Effector memory CD4-positive, alpha-beta T cell (primary cell): ENCODE measurements around the gene CLCA2.
A peak's percentile ranks its signal among the peaks of the same experiment; 100 is the strongest.

ENCODE experiments used
- DNase-seq, 3 donors: peaks; one replicate each; pipeline ENCODE4 v3.0.0-alpha.2; 2020
- H3K27ac ChIP-seq: 2 replicates; pipeline ENCODE4 v1.7.0; 2013; ENCODE audit warnings: mild to moderate bottlenecking, low read length, moderate library complexity; ENCODE audit not compliant: insufficient read depth, poor library complexity, severe bottlenecking
- H3K27me3 ChIP-seq: replicated peaks from 2 replicates; pipeline ENCODE4 v1.7.0; 2013; ENCODE audit warnings: mild to moderate bottlenecking, low read length; ENCODE audit not compliant: insufficient read depth, control insufficient read depth, poor library complexity, severe bottlenecking
- H3K36me3 ChIP-seq: 2 replicates; pipeline ENCODE4 v1.7.0; 2013; ENCODE audit warnings: mild to moderate bottlenecking, low read length, moderate library complexity; ENCODE audit not compliant: control insufficient read depth, insufficient read depth
- H3K4me1 ChIP-seq: 2 replicates; pipeline ENCODE4 v1.7.0; 2013; ENCODE audit warnings: low read length, mild to moderate bottlenecking; ENCODE audit not compliant: control insufficient read depth, insufficient read depth, poor library complexity, severe bottlenecking
- H3K4me3 ChIP-seq: 2 replicates; pipeline ENCODE4 v1.7.0; 2013; ENCODE audit warnings: low read length, low read depth, mild to moderate bottlenecking; ENCODE audit not compliant: insufficient read depth, poor library complexity, severe bottlenecking
- H3K9me3 ChIP-seq: 2 replicates; pipeline ENCODE4 v1.7.0; 2013; ENCODE audit warnings: mild to moderate bottlenecking, low read length, moderate library complexity; ENCODE audit not compliant: control insufficient read depth

Gene CLCA2

GRCh38 chr1:86394416-86394815 is 29.6 kb upstream of the CLCA2 start:
- Histone ChIP-seq H3K4me1 (peaks cover 27% of the 10 kb centered on the region), H3K27me3 (no peaks in the 10 kb centered on the region), H3K36me3 (no peaks in the 10 kb centered on the region), H3K4me3 (no peak overlapping the region), H3K27ac (no peak overlapping the region), H3K9me3 (no peaks in the 10 kb centered on the region)
- DNase-seq, result no peak

DNA sequence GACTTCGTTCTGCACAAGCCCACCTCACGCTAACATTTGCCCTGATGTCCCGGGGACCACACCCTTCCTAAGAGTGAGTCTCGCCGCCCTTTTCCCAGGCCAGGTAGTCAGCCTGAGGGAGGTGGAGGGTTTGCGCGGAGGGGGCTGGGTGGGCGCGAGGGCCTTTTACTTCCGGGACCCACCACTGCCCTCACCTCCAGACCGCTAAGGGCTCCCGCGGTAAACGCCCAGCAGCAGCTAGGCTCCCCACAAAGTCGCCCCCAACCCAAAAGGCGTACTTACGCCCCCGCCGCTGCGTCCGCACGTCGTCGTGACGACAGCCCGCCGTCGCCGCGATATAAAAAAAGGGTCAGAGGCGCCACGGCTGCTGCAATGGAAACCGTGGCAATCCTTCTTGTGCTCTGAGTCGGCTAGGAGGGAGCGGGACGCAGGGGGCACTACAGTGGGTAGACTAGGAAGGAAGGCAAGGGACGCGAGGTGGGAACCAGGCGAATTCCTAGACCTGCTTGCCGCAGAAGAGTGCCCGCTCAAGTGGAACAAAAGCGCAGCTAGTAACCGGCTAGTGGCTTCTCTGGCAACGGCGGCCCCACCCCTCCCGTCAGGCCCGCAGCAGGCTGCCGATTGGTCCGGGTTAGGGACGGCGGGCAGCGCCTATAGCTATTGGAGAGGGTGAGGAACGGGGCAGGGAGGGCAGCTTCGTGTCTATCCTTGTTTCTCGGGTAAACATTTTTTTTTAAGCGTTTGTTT is 28.0 kb upstream of the CLCA2 start, which contains the start of gene ODF2L:
Gene ODF2L (minus strand): TSS at position 573 of the 747 bp plus-strand sequence. CDS start 9,296 bp downstream, outside the sequence.
- DNase-seq, result peak; percentile 79 to 86 (median 83)

DNA sequence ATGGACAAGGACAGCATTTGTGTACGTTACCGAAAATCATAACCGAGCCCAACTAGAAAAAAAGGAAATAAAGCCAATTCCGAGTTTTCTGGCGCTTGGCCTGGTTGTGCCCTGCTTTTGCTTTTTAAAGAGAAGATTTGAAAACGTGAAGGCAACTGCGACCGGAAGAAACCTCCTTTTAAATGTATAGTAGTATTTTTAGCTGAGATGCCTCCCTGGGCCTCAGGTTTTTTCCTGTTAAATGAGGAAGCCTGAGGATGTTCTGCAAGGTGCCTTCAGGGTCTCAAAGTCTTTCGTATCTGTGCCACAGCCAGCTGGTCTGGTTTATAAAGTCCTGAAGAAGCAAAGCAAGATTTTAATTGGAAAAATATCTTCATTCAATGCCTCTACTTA is 27.5 kb upstream of the CLCA2 start:
- H3K4me3 ChIP-seq, result peak overlapping the region; percentile 80
- H3K27ac ChIP-seq, result peak overlapping the region; percentile 78
- H3K9me3 ChIP-seq, result no peaks in the 10 kb centered on the region
- H3K27me3 ChIP-seq, result no peaks in the 10 kb centered on the region
- peaks cover 27% of the 10 kb centered on the region for H3K4me1 ChIP-seq
- no peaks in the 10 kb centered on the region for H3K36me3 ChIP-seq
- peak in 1 of 3 donors; percentile 14 for DNase-seq

More for the DNA sequence above, 28.0 kb upstream of the CLCA2 start, which contains the start of gene ODF2L:
- Histone ChIP-seq H3K36me3 (no peaks in the 10 kb centered on the region), H3K27ac (peak within 1 kb of the TSS; percentile 78), H3K9me3 (no peaks in the 10 kb centered on the region), H3K27me3 (no peaks in the 10 kb centered on the region), H3K4me3 (peak within 1 kb of the TSS; percentile 80), H3K4me1 (peaks cover 27% of the 10 kb centered on the region)

- no peak for DNase-seq
- Histone ChIP-seq H3K9me3 (no peaks in the 10 kb centered on the region), H3K4me1 (no peaks in the 10 kb centered on the region), H3K27me3 (no peaks in the 10 kb centered on the region), H3K4me3 (no peak overlapping the region), H3K27ac (no peak overlapping the region), H3K36me3 (no peaks in the 10 kb centered on the region)
These were observed 14.5 kb upstream of the CLCA2 start for GRCh38 chr1:86409416-86410021.

GRCh38 chr1:86410879-86411278 is 13.1 kb upstream of the CLCA2 start:
- H3K27ac ChIP-seq, result no peak overlapping the region
- H3K36me3 ChIP-seq, result no peaks in the 10 kb centered on the region
- no peak for DNase-seq
- H3K4me3 ChIP-seq, result no peak overlapping the region
- no peaks in the 10 kb centered on the region for H3K4me1 ChIP-seq
- no peaks in the 10 kb centered on the region for H3K27me3 ChIP-seq
- no peaks in the 10 kb centered on the region for H3K9me3 ChIP-seq

DNA sequence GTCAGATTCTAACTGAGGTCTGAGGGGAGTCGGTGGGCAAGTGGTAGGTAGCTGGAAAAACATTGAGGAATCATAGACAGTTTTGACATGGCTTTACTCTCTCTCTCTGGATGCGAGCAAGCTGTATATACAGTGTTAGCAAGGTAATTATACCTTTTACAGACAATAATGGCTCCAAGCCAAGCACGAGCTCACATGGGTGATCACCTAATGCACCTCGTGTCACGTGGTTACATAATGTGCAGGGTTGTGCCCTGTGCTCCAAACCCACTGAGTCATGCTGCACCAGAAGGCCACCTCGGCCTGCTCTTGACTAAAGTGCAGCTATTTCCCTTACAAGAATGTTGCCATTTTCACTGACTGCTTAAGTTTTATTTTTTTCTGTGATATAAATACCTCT is 7.6 kb upstream of the CLCA2 start:
- H3K36me3 ChIP-seq, result no peaks in the 10 kb centered on the region
- no peak overlapping the region for H3K27ac ChIP-seq
- H3K4me3 ChIP-seq, result no peak overlapping the region
- H3K4me1 ChIP-seq, result no peaks in the 10 kb centered on the region
- no peaks in the 10 kb centered on the region for H3K9me3 ChIP-seq
- DNase-seq, result no peak
- H3K27me3 ChIP-seq, result no peaks in the 10 kb centered on the region

GRCh38 chr1:86419277-86419903 is 4.6 kb upstream of the CLCA2 start:
- Histone ChIP-seq H3K4me3 (no peak overlapping the region), H3K36me3 (no peaks in the 10 kb centered on the region), H3K27me3 (no peaks in the 10 kb centered on the region), H3K4me1 (no peaks in the 10 kb centered on the region), H3K9me3 (no peaks in the 10 kb centered on the region), H3K27ac (no peak overlapping the region)
- no peak for DNase-seq

DNA sequence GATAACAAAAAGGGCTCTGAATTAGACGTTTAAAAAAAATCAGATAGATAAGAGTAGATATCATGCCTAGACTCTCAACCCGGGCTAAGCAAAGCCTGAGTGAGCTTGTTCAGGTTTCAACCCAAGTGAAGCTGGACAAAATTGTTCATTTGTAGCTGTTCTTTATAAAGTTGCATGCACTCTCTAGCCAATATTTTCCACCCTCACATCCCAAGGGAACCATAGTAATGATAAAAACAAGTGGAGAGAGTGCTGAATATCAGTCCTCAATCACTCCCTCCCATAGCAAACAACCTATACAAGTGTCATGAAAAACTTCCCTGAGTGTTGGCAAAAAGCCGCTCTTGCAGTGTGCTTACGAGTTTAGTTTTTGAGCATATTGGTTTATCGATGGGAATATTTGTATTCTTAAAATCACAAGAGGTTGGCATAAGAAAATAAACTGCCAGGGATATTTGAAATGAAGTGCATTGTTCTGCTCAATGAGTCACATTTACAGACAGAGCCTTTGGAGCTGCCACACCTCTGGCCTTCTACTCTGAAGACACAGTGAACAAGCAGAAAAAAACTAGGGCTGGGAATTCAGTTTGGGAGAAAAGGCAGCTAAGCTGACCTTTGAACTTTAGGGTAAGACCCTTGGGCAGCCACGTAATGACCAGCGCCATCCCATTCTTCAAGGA is 2.2 kb upstream of the CLCA2 start:
- Histone ChIP-seq H3K36me3 (no peaks in the 10 kb centered on the region), H3K4me1 (no peaks in the 10 kb centered on the region), H3K27me3 (no peaks in the 10 kb centered on the region), H3K9me3 (no peaks in the 10 kb centered on the region), H3K27ac (no peak overlapping the region), H3K4me3 (no peak overlapping the region)
- DNase-seq, result no peak

DNA sequence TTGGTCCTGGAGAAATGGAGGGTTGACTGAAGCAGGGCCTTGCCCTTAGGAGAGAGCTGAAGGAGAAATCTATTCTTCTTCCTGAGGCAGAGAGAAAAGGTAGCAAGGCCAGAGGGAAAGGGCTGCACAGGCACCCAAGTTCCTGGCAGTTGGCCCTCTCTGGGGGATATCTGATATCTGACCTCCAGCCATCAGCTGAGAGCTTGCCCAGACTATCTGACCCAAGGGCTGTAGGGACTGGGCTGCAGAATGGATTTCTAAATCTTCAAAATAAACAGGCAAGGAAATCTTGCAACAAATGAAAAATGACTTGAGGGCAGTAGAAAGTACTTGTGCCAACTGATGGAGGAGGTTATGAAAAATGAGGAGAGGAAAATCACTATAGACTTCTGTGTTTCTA is 498 bp upstream of the CLCA2 start:
- no peaks in the 10 kb centered on the region for H3K4me1 ChIP-seq
- DNase-seq, result no peak
- H3K4me3 ChIP-seq, result no peak overlapping the region
- H3K36me3 ChIP-seq, result no peaks in the 10 kb centered on the region
- no peaks in the 10 kb centered on the region for H3K27me3 ChIP-seq
- no peak overlapping the region for H3K27ac ChIP-seq
- H3K9me3 ChIP-seq, result no peaks in the 10 kb centered on the region
